IgD-negative memory B cell (primary cell): ENCODE data around the gene TRUB1. TPM values are rescaled to one million over a fixed set of nuclear protein-coding genes. Genes with fewer than 3 reads are reported as not detected.
"Not testable (repeated sequence)": the region's sequence is repeated elsewhere in the genome, so short reads cannot be mapped to it uniquely, and the experiment has no call there.

ENCODE experiments used
- H3K27ac Mint-ChIP-seq, 3 donors: one replicate each; pipeline ENCODE4 v1.8.0; 2020 to 2022; ENCODE audit warnings: mild to moderate bottlenecking in 3 of 3, mixed read lengths in 3 of 3, moderate library complexity in 1 of 3
- H3K27me3 Mint-ChIP-seq: one replicate; pipeline ENCODE4 v1.8.0; 2021; ENCODE audit warnings: mixed read lengths
- H3K36me3 Mint-ChIP-seq: one replicate; pipeline ENCODE4 v1.8.0; 2020; ENCODE audit warnings: mild to moderate bottlenecking, mixed read lengths
- H3K4me1 Mint-ChIP-seq, 3 donors: one replicate each; pipeline ENCODE4 v1.8.0; 2020 to 2022; ENCODE audit warnings: mixed read lengths in 3 of 3, mild to moderate bottlenecking in 1 of 3
- H3K4me3 Mint-ChIP-seq, 4 donors: one replicate each; pipeline ENCODE4 v1.8.0; 2020 to 2022; ENCODE audit warnings: mild to moderate bottlenecking in 4 of 4, mixed read lengths in 4 of 4, moderate library complexity in 3 of 4
- H3K9me3 Mint-ChIP-seq, 3 donors: one replicate each; pipeline ENCODE4 v1.8.0; 2020 to 2021; ENCODE audit warnings: mixed read lengths in 3 of 3, mild to moderate bottlenecking in 1 of 3
- polyA plus RNA-seq: library from polyadenylated mRNA; unstranded; fragments of 300-500 nt; fragmentation: Illumina TruSeq; gene quantifications from one replicate; pipeline ENCODE4 v1.2.3, GENCODE V29; 2021

TRUB1 gene
- polyA plus RNA-seq = 14.6 TPM

GRCh38 chr10:114937962-114938855 lies at the start of gene TRUB1:
Gene TRUB1, plus strand, starts transcription at chr10:114938195. Its CDS starts 59 bp downstream, at chr10:114938254.
- H3K4me1 Mint-ChIP-seq = peaks cover 14 to 33% (median 24%) of the 10 kb centered on the region in 3 donors
- H3K9me3 Mint-ChIP-seq = no peaks in the 10 kb centered on the region
- peak within 1 kb of the TSS; percentile 68 to 96 (median 81) for H3K27ac Mint-ChIP-seq

GRCh38 chr10:114893251-114893650 lies 44.7 kb upstream of the TRUB1 start:
- no peaks in the 10 kb centered on the region for H3K36me3 Mint-ChIP-seq
- no peaks in the 10 kb centered on the region for H3K9me3 Mint-ChIP-seq
- no peak overlapping the region for H3K4me3 Mint-ChIP-seq
- H3K27ac Mint-ChIP-seq = peak overlapping the region in 1 of 3 donors; percentile 27
- H3K4me1 Mint-ChIP-seq = no peaks in the 10 kb centered on the region
- peaks cover 4% of the 10 kb centered on the region for H3K27me3 Mint-ChIP-seq

More at GRCh38 chr10:114937962-114938855, at the start of gene TRUB1:
- Mint-ChIP-seq H3K36me3 (peaks cover 4% of the 10 kb centered on the region), H3K4me3 (peak within 1 kb of the TSS; percentile 96 to 98 (median 96)), H3K27me3 (no peaks in the 10 kb centered on the region)

- Mint-ChIP-seq H3K27ac (no peak overlapping the region), H3K27me3 (no peaks in the 10 kb centered on the region), H3K4me3 (no peak overlapping the region), H3K9me3 (no peaks in the 10 kb centered on the region), H3K36me3 (no peaks in the 10 kb centered on the region), H3K4me1 (no peaks in the 10 kb centered on the region)
These were observed 43.1 kb upstream of the TRUB1 start for GRCh38 chr10:114894911-114895310.

- not testable (repeated sequence) for H3K27me3 Mint-ChIP-seq, H3K9me3 Mint-ChIP-seq, H3K4me1 Mint-ChIP-seq, H3K27ac Mint-ChIP-seq, H3K36me3 Mint-ChIP-seq, H3K4me3 Mint-ChIP-seq
These were observed 41.0 kb upstream of the TRUB1 start for GRCh38 chr10:114897011-114897410.

- no peak overlapping the region for H3K27ac Mint-ChIP-seq
- H3K4me1 Mint-ChIP-seq = no peaks in the 10 kb centered on the region
- H3K36me3 Mint-ChIP-seq = no peaks in the 10 kb centered on the region
- H3K4me3 Mint-ChIP-seq = no peak overlapping the region
- H3K9me3 Mint-ChIP-seq = no peaks in the 10 kb centered on the region
- H3K27me3 Mint-ChIP-seq = peaks cover 4% of the 10 kb centered on the region
These were observed 40.4 kb upstream of the TRUB1 start for GRCh38 chr10:114897593-114897992.

GRCh38 chr10:114899982-114900381 lies 38.0 kb upstream of the TRUB1 start:
- Mint-ChIP-seq H3K27me3 (peaks cover 4% of the 10 kb centered on the region), H3K9me3 (no peaks in the 10 kb centered on the region), H3K4me1 (no peaks in the 10 kb centered on the region), H3K36me3 (no peaks in the 10 kb centered on the region), H3K27ac (no peak overlapping the region), H3K4me3 (no peak overlapping the region)

GRCh38 chr10:114900658-114901057 lies 37.3 kb upstream of the TRUB1 start:
- Mint-ChIP-seq H3K27me3 (peaks cover 4% of the 10 kb centered on the region), H3K4me1 (no peaks in the 10 kb centered on the region), H3K36me3 (no peaks in the 10 kb centered on the region), H3K4me3 (no peak overlapping the region), H3K27ac (no peak overlapping the region), H3K9me3 (no peaks in the 10 kb centered on the region)

GRCh38 chr10:114902151-114902550 lies 35.8 kb upstream of the TRUB1 start:
- no peak overlapping the region for H3K4me3 Mint-ChIP-seq
- no peaks in the 10 kb centered on the region for H3K36me3 Mint-ChIP-seq
- H3K27me3 Mint-ChIP-seq = peaks cover 7% of the 10 kb centered on the region
- no peak overlapping the region for H3K27ac Mint-ChIP-seq
- no peaks in the 10 kb centered on the region for H3K4me1 Mint-ChIP-seq
- no peaks in the 10 kb centered on the region for H3K9me3 Mint-ChIP-seq

- H3K27ac Mint-ChIP-seq = no peak overlapping the region
- peaks cover 10% of the 10 kb centered on the region for H3K27me3 Mint-ChIP-seq
- no peak overlapping the region for H3K4me3 Mint-ChIP-seq
- H3K36me3 Mint-ChIP-seq = peaks cover 2% of the 10 kb centered on the region
- no peaks in the 10 kb centered on the region for H3K4me1 Mint-ChIP-seq
- H3K9me3 Mint-ChIP-seq = no peaks in the 10 kb centered on the region
These were observed 32.5 kb upstream of the TRUB1 start for GRCh38 chr10:114905450-114905849.

- Mint-ChIP-seq H3K36me3 (peaks cover 2% of the 10 kb centered on the region), H3K27me3 (peaks cover 8% of the 10 kb centered on the region), H3K4me1 (no peaks in the 10 kb centered on the region), H3K9me3 (no peaks in the 10 kb centered on the region), H3K4me3 (no peak overlapping the region), H3K27ac (no peak overlapping the region)
These were observed 31.0 kb upstream of the TRUB1 start for GRCh38 chr10:114906981-114907380.

GRCh38 chr10:114908896-114909295 lies 29.1 kb upstream of the TRUB1 start:
- Mint-ChIP-seq H3K4me1 (no peaks in the 10 kb centered on the region), H3K27ac (no peak overlapping the region), H3K4me3 (no peak overlapping the region), H3K9me3 (no peaks in the 10 kb centered on the region), H3K27me3 (peaks cover 6% of the 10 kb centered on the region), H3K36me3 (peaks cover 2% of the 10 kb centered on the region)

GRCh38 chr10:114911052-114911711 lies 26.8 kb upstream of the TRUB1 start:
- peaks cover 2% of the 10 kb centered on the region for H3K36me3 Mint-ChIP-seq
- H3K27ac Mint-ChIP-seq = no peak overlapping the region
- H3K9me3 Mint-ChIP-seq = no peaks in the 10 kb centered on the region
- peaks cover 6% of the 10 kb centered on the region for H3K27me3 Mint-ChIP-seq
- H3K4me1 Mint-ChIP-seq = no peaks in the 10 kb centered on the region
- no peak overlapping the region for H3K4me3 Mint-ChIP-seq

- Mint-ChIP-seq H3K27ac (no peak overlapping the region), H3K36me3 (peaks cover 2% of the 10 kb centered on the region), H3K4me3 (no peak overlapping the region), H3K4me1 (no peaks in the 10 kb centered on the region), H3K9me3 (no peaks in the 10 kb centered on the region), H3K27me3 (peaks cover 4% of the 10 kb centered on the region)
These were observed 26.1 kb upstream of the TRUB1 start for GRCh38 chr10:114911801-114912469.

GRCh38 chr10:114912470-114912859 lies 25.5 kb upstream of the TRUB1 start:
- Mint-ChIP-seq H3K4me1 (no peaks in the 10 kb centered on the region), H3K36me3 (peaks cover 2% of the 10 kb centered on the region), H3K9me3 (no peaks in the 10 kb centered on the region), H3K27ac (no peak overlapping the region), H3K4me3 (no peak overlapping the region), H3K27me3 (peaks cover 3% of the 10 kb centered on the region)

GRCh38 chr10:114914560-114914959 lies 23.4 kb upstream of the TRUB1 start:
- Mint-ChIP-seq H3K4me1 (no peaks in the 10 kb centered on the region), H3K27me3 (peaks cover 5% of the 10 kb centered on the region), H3K9me3 (no peaks in the 10 kb centered on the region), H3K4me3 (no peak overlapping the region), H3K27ac (no peak overlapping the region), H3K36me3 (no peaks in the 10 kb centered on the region)
